MM.1S (cell line): ENCODE results near the gene NEURL3.
A peak's percentile ranks its signal among the peaks of the same experiment; 100 is the strongest.

Experiments
- DNase-seq: peaks from one replicate; pipeline ENCODE4 v3.0.0-alpha.2; 2015
- H2AFZ ChIP-seq: fragments of 300-600 bp; sonication (generic); 2 replicates; pipeline ENCODE4 v1.6.0; 2016; ENCODE audit warnings: antibody characterized with exemption, low read length
- H3F3A ChIP-seq: fragments of 300-600 bp; sonication (generic); 2 replicates; pipeline ENCODE4 v1.6.1; 2016; ENCODE audit warnings: mild to moderate bottlenecking, antibody characterized with exemption, low read length, moderate library complexity, mixed read lengths; ENCODE audit not compliant: insufficient read depth
- H3K27ac ChIP-seq: fragments of 300-600 bp; sonication (generic); 2 replicates; pipeline ENCODE4 v1.5.1; 2016; ENCODE audit warnings: mild to moderate bottlenecking, low read length
- H3K27me3 ChIP-seq: fragments of 300-600 bp; sonication (generic); replicated peaks from 2 replicates; pipeline ENCODE4 v1.6.0; 2016; ENCODE audit warnings: low read length; ENCODE audit not compliant: insufficient read depth
- H3K36me3 ChIP-seq: fragments of 300-600 bp; sonication (generic); replicated peaks from 2 replicates; pipeline ENCODE4 v1.6.1; 2016; ENCODE audit warnings: mild to moderate bottlenecking, low read length, mixed read lengths; ENCODE audit not compliant: insufficient read depth
- H3K4me1 ChIP-seq: fragments of 300-600 bp; sonication (generic); 2 replicates; pipeline ENCODE4 v1.6.1; 2016; ENCODE audit warnings: low read length, mixed read lengths
- H3K4me2 ChIP-seq: fragments of 300-600 bp; sonication (generic); 2 replicates; pipeline ENCODE4 v1.6.0; 2016; ENCODE audit warnings: low read depth, low read length
- H3K4me3 ChIP-seq: fragments of 300-600 bp; sonication (generic); 2 replicates; pipeline ENCODE4 v1.5.1; 2016; ENCODE audit warnings: low read length, mixed read lengths
- H3K79me2 ChIP-seq: fragments of 300-600 bp; sonication (generic); 2 replicates; pipeline ENCODE4 v1.6.1; 2016; ENCODE audit warnings: mixed run types, low read length, mixed read lengths
- H3K9ac ChIP-seq: fragments of 300-600 bp; sonication (generic); 2 replicates; pipeline ENCODE4 v1.6.1; 2016; ENCODE audit warnings: low read length, mixed read lengths
- H3K9me2 ChIP-seq: fragments of 300-600 bp; sonication (generic); replicated peaks from 2 replicates; pipeline ENCODE4 v1.6.1; 2016; ENCODE audit warnings: mild to moderate bottlenecking, low read length, mixed read lengths; ENCODE audit not compliant: insufficient read depth
- H3K9me3 ChIP-seq: fragments of 300-600 bp; sonication (generic); replicated peaks from 2 replicates; pipeline ENCODE4 v1.6.1; 2016; ENCODE audit warnings: mild to moderate bottlenecking, low read length, mixed read lengths; ENCODE audit not compliant: insufficient read depth
- H4K20me1 ChIP-seq: fragments of 300-600 bp; sonication (generic); 2 replicates; pipeline ENCODE4 v1.6.1; 2016; ENCODE audit warnings: mild to moderate bottlenecking, low read length, moderate library complexity, mixed read lengths; ENCODE audit not compliant: insufficient read depth
- EZH2 ChIP-seq: fragments of 300-600 bp; sonication (generic); optimal IDR thresholded peaks from 2 replicates; pipeline ENCODE3; 2017; ENCODE audit warnings: low read depth, mild to moderate bottlenecking, antibody characterized with exemption, low read length, mixed read lengths
- EZH2phosphoT487 ChIP-seq: fragments of 300-600 bp; sonication (generic); IDR thresholded peaks from 2 replicates; pipeline ENCODE4 v1.6.1; 2018; ENCODE audit warnings: antibody characterized with exemption, low read length
- TF ChIP-seq, protein P1 (sequence below): fragments of 300-600 bp; sonication (generic); IDR thresholded peaks from 2 replicates; pipeline ENCODE4 v1.5.1; 2016; ENCODE audit warnings: antibody characterized with exemption, low read length, mixed read lengths

The NEURL3 gene

DNA sequence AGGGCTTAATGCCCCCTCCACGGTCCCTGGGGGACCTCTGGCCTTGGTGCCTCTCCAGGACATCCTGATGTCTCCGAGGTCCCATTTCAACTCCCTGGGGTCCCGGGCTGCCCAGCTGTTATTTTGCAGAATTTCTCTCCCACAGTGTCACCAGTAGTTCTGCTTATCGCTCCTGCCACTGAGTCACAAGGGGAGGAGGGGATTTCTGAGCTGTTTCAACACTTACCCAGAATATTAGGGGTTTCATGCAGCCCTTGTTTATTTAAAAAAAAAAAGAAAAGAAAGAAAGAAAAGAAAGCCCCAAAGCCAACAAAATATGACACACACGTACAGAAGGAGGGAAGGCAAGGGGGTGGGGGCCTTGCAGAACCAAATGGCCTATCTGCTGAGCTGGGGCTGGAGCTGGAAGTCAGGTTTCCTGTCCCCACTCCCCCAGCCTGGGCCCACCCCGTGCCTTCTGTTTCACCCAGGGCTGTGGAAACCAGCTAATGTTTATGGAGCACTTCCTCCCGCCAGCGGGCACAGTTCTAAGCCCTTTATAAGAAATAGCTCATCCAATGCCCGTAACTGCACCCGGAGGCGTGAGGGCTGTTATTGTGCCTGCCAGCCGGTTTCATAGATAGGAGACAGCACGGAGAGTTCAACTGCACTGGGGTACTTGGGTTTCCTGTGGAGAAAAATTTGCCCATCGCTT is 23.0 kb upstream of the NEURL3 start:
- no peaks in the 10 kb centered on the region for H4K20me1 ChIP-seq
- H3K36me3 ChIP-seq: no peaks in the 10 kb centered on the region
- H3K4me1 ChIP-seq: peaks cover 74% of the 10 kb centered on the region
- H3F3A ChIP-seq: peaks cover 67% of the 10 kb centered on the region
- H3K9me2 ChIP-seq: no peaks in the 10 kb centered on the region
- H3K4me3 ChIP-seq: peak overlapping the region; percentile 30; the same call in 1 of the 2 replicates
- peaks cover 17% of the 10 kb centered on the region for H3K79me2 ChIP-seq
- H3K9ac ChIP-seq: peak overlapping the region; percentile 67
- TF ChIP-seq, protein P1, sequence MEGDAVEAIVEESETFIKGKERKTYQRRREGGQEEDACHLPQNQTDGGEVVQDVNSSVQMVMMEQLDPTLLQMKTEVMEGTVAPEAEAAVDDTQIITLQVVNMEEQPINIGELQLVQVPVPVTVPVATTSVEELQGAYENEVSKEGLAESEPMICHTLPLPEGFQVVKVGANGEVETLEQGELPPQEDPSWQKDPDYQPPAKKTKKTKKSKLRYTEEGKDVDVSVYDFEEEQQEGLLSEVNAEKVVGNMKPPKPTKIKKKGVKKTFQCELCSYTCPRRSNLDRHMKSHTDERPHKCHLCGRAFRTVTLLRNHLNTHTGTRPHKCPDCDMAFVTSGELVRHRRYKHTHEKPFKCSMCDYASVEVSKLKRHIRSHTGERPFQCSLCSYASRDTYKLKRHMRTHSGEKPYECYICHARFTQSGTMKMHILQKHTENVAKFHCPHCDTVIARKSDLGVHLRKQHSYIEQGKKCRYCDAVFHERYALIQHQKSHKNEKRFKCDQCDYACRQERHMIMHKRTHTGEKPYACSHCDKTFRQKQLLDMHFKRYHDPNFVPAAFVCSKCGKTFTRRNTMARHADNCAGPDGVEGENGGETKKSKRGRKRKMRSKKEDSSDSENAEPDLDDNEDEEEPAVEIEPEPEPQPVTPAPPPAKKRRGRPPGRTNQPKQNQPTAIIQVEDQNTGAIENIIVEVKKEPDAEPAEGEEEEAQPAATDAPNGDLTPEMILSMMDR: no peak
- TF ChIP-seq EZH2phosphoT487 (no peak), EZH2 (no peak)
- peak; percentile 52 for DNase-seq
- H3K4me2 ChIP-seq: peak overlapping the region; percentile 59
- H3K27me3 ChIP-seq: no peaks in the 10 kb centered on the region
- peak overlapping the region; percentile 100; the same call in 1 of the 2 replicates for H3K27ac ChIP-seq
- no peaks in the 10 kb centered on the region for H3K9me3 ChIP-seq
- 0 out of 2 replicates have a peak overlapping the region, but pooled peaks have one; percentile 23 for H2AFZ ChIP-seq

DNA sequence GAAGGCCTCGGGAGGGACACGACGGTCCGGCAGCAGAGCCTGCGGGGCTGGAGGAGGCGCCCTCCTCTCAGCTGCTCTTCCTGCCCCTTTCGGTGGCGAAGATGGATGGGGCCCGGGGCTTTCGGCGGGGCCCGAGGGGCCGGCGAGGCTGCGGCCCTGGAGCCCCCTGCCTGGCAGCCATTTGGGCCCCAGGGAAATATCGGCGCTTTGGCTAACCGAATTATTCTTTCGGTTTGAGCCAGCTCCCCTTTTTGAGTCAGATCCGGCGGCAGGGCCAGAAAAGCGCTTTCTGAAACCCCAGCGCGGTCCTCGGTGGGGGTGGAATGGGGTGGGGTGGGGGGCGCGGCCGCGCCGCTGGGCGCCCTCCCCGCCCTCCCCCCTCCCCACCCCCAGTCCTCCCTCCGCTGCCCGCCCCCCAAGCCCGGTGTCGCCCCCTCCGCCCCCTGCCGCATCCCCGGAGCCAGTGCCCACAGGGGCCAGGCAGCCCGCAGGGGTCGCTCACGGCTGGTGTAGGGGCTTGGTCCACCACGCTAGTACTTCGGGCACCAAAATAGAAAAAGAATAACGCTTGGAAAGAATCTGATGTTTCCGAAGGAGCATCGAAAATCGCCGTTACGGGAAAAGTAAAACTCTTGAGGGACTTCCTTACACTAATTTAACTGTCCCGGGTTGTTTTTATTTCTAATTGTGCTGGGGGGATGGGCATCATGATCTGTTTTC is 22.3 kb upstream of the NEURL3 start:
- Histone ChIP-seq H3K4me1 (peaks cover 71% of the 10 kb centered on the region), H3K9me3 (no peaks in the 10 kb centered on the region), H3K36me3 (no peaks in the 10 kb centered on the region), H3K27ac (peak overlapping the region; percentile 100), H4K20me1 (no peaks in the 10 kb centered on the region), H3K4me3 (peak overlapping the region; percentile 65), H3K4me2 (peak overlapping the region; percentile 96), H3K79me2 (peaks cover 10% of the 10 kb centered on the region), H3K9me2 (no peaks in the 10 kb centered on the region), H3K27me3 (no peaks in the 10 kb centered on the region), H3K9ac (peak overlapping the region; percentile 100), H2AFZ (0 out of 2 replicates have a peak overlapping the region, but pooled peaks have one; percentile 28), H3F3A (peaks cover 64% of the 10 kb centered on the region)
- TF ChIP-seq EZH2phosphoT487 (no peak), EZH2 (no peak)
- TF ChIP-seq, protein P1: no peak; the same call in 1 of the 2 replicates
- DNase-seq: peak; percentile 84

DNA sequence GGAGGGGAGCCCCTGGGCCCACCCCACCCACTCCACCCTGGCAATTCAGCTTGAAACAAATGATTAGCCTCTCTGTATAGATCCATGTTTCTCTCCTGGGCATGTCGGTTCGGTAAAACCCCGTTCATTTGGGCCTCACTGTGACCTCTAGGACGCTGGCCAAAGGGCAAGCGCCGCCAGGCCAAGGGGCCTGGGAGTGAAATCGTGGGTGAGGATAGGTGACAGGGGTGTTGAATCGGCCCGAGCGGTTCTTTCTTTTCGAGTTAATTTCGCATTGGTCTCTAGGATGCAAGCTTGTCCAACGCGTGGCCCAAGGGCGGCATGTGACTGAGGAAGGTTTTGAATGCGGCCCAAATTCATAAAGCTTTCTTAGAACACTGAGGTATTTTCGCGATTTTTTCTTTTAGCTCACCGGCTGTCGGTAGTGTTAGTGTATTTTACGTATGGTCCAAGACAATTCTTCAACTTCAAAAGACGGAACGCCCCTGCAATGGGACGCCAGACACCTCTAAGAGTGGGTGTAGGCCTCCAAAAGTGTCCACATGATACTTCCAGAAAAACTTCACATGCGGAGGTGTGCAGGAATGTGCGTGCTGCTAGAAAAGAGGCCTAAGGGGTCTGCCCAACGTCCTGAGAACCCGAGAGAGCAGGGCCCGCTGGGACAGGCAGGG is 21.6 kb upstream of the NEURL3 start:
- Histone ChIP-seq H3K27ac (peak overlapping the region; percentile 100), H3K4me2 (peak overlapping the region; percentile 96), H3K9me3 (no peaks in the 10 kb centered on the region), H3K4me3 (peak overlapping the region; percentile 65), H3K27me3 (no peaks in the 10 kb centered on the region), H3K4me1 (peaks cover 68% of the 10 kb centered on the region), H3K9ac (peak overlapping the region; percentile 100), H3K79me2 (peaks cover 8% of the 10 kb centered on the region), H4K20me1 (no peaks in the 10 kb centered on the region), H3F3A (peaks cover 59% of the 10 kb centered on the region), H3K9me2 (no peaks in the 10 kb centered on the region), H2AFZ (0 out of 2 replicates have a peak overlapping the region, but pooled peaks have one; percentile 28), H3K36me3 (no peaks in the 10 kb centered on the region)
- peak; percentile 51 for DNase-seq
- TF ChIP-seq EZH2: no peak
- no peak for TF ChIP-seq EZH2phosphoT487
- TF ChIP-seq, protein P1: no peak
